Measurements from ENCODE around the gene SPOCK1. TPM values are rescaled to one million over a fixed set of nuclear protein-coding genes. Genes with fewer than 3 reads are reported as not detected.
"Not testable (repeated sequence)": the region's sequence is repeated elsewhere in the genome, so short reads cannot be mapped to it uniquely, and the experiment has no call there.

SPOCK1 gene
- total RNA-seq, 1 donor from 2014 or later, result 28.6 TPM

- DNase-seq, result no peak
- TF ChIP-seq CTCF (IDR thresholded peaks at IDR 0.05; ENCODE audit: borderline replicate concordance), result no peak
- H3K9me3 ChIP-seq (replicated peaks), result no peaks in the 10 kb centered on the region
- H3K27ac ChIP-seq (replicated peaks), result peak overlapping the region; percentile 8
- H3K4me1 ChIP-seq, result peaks cover 20% of the 10 kb centered on the region
- H3K36me3 ChIP-seq, result no peaks in the 10 kb centered on the region
- no peak overlapping the region for H3K4me3 ChIP-seq
- no peaks in the 10 kb centered on the region for H3K27me3 ChIP-seq (ENCODE audit: low read depth)
- intact Hi-C loops (cut with micrococcal nuclease), result no loop called here
Observed at GRCh38 chr5:137264041-137264440, 235.1 kb downstream of the SPOCK1 start.

GRCh38 chr5:137263371-137264005 is 235.6 kb downstream of the SPOCK1 start:
- Histone ChIP-seq H3K4me1 (peaks cover 19% of the 10 kb centered on the region), H3K27me3 (ENCODE audit: low read depth) (no peaks in the 10 kb centered on the region), H3K27ac (replicated peaks) (no peak overlapping the region), H3K4me3 (no peak overlapping the region), H3K9me3 (replicated peaks) (no peaks in the 10 kb centered on the region), H3K36me3 (no peaks in the 10 kb centered on the region)
- DNase-seq, result no peak
- TF ChIP-seq CTCF (IDR thresholded peaks at IDR 0.05; ENCODE audit: borderline replicate concordance), result no peak
- intact Hi-C loops (cut with micrococcal nuclease), result no loop called here

- Histone ChIP-seq H3K4me3 (no peak overlapping the region), H3K9me3 (replicated peaks) (no peaks in the 10 kb centered on the region), H3K36me3 (no peaks in the 10 kb centered on the region), H3K27ac (replicated peaks) (no peak overlapping the region), H3K27me3 (ENCODE audit: low read depth) (no peaks in the 10 kb centered on the region), H3K4me1 (peaks cover 19% of the 10 kb centered on the region)
- no peak for TF ChIP-seq CTCF (IDR thresholded peaks at IDR 0.05; ENCODE audit: borderline replicate concordance)
- DNase-seq, result no peak
- intact Hi-C loops (cut with micrococcal nuclease), result no loop called here
Observed at GRCh38 chr5:137262818-137263217, 236.3 kb downstream of the SPOCK1 start.

- peak overlapping the region; percentile 66 for H3K27ac ChIP-seq (replicated peaks)
- TF ChIP-seq CTCF (IDR thresholded peaks at IDR 0.05; ENCODE audit: borderline replicate concordance), result no peak
- peaks cover 19% of the 10 kb centered on the region for H3K4me1 ChIP-seq
- DNase-seq, result no peak
- no peaks in the 10 kb centered on the region for H3K27me3 ChIP-seq (ENCODE audit: low read depth)
- no peak overlapping the region for H3K4me3 ChIP-seq
- H3K9me3 ChIP-seq (replicated peaks), result no peaks in the 10 kb centered on the region
- intact Hi-C loops (cut with micrococcal nuclease), result no loop called here
- H3K36me3 ChIP-seq, result no peaks in the 10 kb centered on the region
Observed at GRCh38 chr5:137260820-137261695, 238.1 kb downstream of the SPOCK1 start.

GRCh38 chr5:137259115-137259514 is 240.0 kb downstream of the SPOCK1 start:
- H3K27ac ChIP-seq (replicated peaks); H3K36me3 ChIP-seq; H3K9me3 ChIP-seq (replicated peaks); H3K27me3 ChIP-seq (ENCODE audit: low read depth); H3K4me3 ChIP-seq; DNase-seq; intact Hi-C loops (cut with micrococcal nuclease): not testable (repeated sequence)
- H3K4me1 ChIP-seq, result peaks cover 19% of the 10 kb centered on the region

Measured in left ventricle myocardium inferior (tissue), 1 donor.